Epithelial cell of proximal tubule (primary cell): ENCODE measurements around the gene HPDL. TPM values are rescaled to one million over a fixed set of nuclear protein-coding genes. Genes with fewer than 3 reads are reported as not detected.
A peak's percentile ranks its signal among the peaks of the same experiment; 100 is the strongest.
"Not testable (repeated sequence)": the region's sequence is repeated elsewhere in the genome, so short reads cannot be mapped to it uniquely, and the experiment has no call there.

ENCODE experiments used
- DNase-seq: peaks from one replicate; pipeline ENCODE4 v3.0.0-alpha.2; 2011; ENCODE audit warnings: low read depth
- H3K4me3 ChIP-seq: 2 replicates; pipeline ENCODE4 v1.5.1; 2011; ENCODE audit warnings: low read depth, mild to moderate bottlenecking, low read length
- CTCF ChIP-seq: conservative IDR thresholded peaks from 2 replicates; pipeline ENCODE4 v1.5.1; 2012; ENCODE audit warnings: low read depth, mild to moderate bottlenecking, low read length
- total RNA-seq: library from RNA; depleted of rRNA; stranded (reverse); fragments of >200 nt; gene quantifications from 2 replicates; pipeline ENCODE4 v1.2.3, GENCODE V29; 2015

Gene HPDL
- total RNA-seq: 2.9 and 11.9 TPM in 2 replicates

DNA sequence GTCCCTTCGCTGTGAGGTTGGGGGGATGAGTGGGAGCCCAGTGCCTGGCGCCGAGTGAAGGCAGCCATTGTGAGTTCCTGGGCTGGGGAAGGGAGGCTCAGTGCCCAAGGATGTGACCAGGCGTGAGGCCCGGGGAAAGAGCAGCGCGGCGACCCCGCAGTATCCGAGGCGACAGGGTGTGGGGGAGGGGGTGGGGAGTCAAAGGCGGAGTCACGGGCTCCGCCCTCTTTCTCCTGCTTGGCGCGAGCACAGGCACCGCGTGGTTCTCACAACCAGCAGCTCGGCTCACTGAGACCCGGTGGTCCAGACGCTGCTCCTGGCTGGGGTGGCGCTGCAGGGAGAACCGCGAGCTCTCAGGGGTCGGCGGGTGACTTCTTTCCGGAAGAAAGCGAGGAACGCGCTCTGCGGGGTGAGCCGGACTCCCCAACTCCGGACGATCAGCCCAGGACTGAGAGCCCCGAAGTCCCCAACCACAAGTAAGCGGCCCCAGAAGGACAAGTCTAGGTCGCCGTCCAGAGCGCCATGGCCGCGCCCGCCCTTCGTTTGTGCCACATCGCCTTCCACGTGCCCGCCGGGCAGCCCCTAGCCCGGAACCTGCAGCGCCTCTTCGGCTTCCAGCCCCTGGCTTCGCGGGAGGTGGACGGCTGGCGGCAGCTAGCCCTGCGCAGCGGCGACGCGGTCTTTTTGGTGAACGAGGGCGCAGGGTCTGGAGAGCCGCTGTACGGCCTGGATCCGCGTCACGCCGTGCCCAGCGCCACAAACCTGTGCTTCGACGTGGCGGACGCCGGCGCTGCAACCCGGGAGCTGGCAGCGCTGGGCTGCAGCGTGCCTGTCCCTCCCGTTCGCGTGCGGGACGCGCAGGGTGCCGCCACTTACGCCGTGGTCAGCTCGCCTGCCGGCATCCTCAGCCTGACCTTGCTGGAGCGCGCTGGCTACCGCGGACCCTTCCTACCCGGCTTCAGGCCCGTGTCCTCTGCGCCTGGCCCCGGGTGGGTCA is at the start of gene HPDL:
Gene HPDL (plus strand): TSS at position 269 of the 997 bp plus-strand sequence. CDS start 254 bp downstream, at position 523.
- no peak for DNase-seq
- TF ChIP-seq CTCF: no peak
- peak within 1 kb of the TSS; percentile 49 for H3K4me3 ChIP-seq

DNA sequence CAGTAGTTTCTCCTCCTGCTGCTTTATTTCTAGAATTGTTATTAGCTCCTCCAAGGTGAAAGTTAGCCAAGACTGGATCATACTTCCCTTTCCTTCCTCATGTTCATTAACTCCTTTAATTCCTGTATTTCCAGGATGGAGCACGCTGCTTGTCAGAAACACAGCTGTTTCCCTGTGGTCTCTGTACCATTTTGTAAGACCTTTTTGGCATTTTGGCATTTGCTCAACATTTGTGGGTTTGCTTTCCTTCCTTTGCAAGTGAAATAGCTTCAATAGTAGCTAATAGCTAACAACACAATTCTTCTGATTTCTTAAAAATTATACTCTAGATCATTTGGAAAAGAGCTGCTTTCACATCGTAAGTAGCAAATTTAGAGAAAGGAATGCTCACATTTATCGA is 44.3 kb upstream of the HPDL start:
- no peak overlapping the region for H3K4me3 ChIP-seq
- no peak for DNase-seq
- TF ChIP-seq CTCF: no peak

DNA sequence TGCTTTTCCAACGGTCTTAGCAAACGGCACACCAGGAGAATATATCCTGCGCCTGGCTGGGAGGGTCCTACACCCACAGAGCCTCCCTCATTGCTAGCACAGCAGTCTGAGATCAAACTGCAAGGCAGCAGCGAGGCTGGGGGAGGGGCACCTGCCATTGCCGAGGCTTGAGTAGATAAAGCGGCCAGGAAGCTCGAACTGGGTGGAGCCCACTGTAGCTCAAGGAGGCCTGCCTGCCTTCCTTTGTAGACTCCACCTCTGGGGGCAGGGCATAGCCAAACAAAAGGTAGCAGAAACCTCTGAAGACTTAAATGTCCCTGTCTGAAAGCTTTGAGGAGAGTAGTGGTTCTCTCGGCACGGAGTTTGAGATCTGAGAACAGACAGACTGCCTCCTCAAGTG is 41.8 kb upstream of the HPDL start:
- DNase-seq, H3K4me3 ChIP-seq: not testable (repeated sequence)

DNA sequence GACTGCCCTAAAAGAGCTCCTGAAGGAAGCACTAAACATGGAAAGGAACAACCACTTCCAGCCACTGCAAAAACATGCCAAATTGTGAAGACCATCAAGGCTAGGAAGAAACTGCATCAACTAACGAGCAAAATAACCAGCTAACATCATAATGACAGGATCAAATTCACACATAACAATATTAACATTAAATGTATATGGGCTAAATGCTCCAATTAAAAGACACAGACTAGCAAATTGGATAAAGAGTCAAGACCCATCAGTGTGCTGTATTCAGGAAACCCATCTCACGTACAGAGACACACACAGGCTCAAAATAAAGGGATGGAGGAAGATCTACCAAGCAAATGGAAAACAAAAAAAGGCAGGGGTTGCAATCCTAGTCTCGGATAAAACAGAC is 40.2 kb upstream of the HPDL start:
- DNase-seq, H3K4me3 ChIP-seq: not testable (repeated sequence)

GRCh38 chr1:45291002-45291401 is 35.7 kb upstream of the HPDL start:
- H3K4me3 ChIP-seq, DNase-seq: not testable (repeated sequence)

- no peak overlapping the region for H3K4me3 ChIP-seq
- no peak for TF ChIP-seq CTCF
- no peak for DNase-seq
These were observed 35.0 kb upstream of the HPDL start for GRCh38 chr1:45291716-45292115.

DNA sequence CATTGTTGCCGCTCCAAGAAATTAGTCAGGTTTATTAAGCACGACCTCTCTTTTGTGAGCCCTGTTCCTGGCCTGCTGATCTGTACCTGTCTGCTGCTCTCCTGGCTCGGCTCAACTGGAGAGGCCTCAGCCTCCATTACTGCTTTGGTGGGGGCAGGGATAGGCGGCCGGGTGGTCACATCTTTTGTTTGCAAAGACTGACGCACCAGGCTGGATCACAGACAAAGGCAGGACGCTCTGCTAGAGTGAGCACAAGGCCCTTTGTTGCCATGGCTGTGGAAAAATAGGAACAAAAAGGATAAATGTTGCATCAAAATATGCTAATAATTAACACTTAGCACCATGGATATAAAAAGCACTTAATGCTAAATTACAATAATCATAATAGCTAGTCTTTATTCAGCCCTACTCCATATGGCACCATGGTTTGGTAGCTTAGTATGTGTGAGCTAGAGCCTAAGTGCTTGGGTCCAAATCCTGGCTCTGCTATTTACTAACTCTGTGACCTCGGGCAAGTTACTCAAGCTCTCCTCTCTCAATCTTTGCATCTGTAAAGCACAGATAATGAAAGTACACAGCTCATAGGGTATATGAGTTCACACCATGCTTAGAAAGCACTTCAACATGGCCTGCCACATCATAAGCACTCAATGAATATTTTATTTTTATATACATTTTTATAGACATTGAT is 28.9 kb upstream of the HPDL start:
- H3K4me3 ChIP-seq: no peak overlapping the region
- TF ChIP-seq CTCF: no peak
- DNase-seq: no peak

DNA sequence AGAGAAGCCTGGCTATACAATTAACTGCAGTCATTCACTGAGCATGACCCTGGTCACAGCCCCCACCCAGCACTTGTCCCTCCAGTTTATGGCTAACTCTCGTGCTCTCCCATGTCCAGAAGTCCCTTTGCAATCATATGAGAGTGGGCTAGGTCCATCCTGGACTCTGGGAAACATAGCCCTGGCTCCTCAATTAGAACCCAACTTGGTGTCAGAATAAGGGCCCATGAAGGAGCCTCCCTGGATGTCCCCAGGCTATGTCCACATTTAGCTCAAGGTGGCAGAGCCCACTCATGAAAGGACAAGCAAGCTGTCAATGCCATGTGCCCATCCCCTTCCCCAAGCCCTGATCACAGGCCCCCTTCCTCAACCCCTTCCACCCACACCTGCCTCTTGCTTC is 27.4 kb upstream of the HPDL start:
- DNase-seq: no peak
- no peak for TF ChIP-seq CTCF

More for the DNA sequence above, 27.4 kb upstream of the HPDL start:
- no peak overlapping the region for H3K4me3 ChIP-seq
